HepG2 (cell line): ENCODE results near the gene OVCA2. TPM values are rescaled to one million over a fixed set of nuclear protein-coding genes. Genes with fewer than 3 reads are reported as not detected.

Experiments
- ATAC-seq: fragments of 200-7000 bp; cut with Tn5 transposase; 3 replicates; pipeline ENCODE4 v1.9.1; 2020; ENCODE audit warnings: mild to moderate bottlenecking, moderate library complexity
- BruUV-seq: library from RNA; stranded (reverse); fragments of 400-500 nt; replicated peaks from 2 replicates; lab custom pipeline; 2021; lab: Mats Ljungman, UMichigan
- CTCF ChIA-PET: fragments of 300-600 bp; formaldehyde crosslinking; extraction: SDS; loops from one replicate; lab custom pipeline; 2021; ENCODE audit warnings: low total read pairs, inconsistent platforms, low intra/inter-chr PET ratio; lab: Yijun Ruan, JAX
- POLR2A ChIA-PET: fragments of 350-600 bp; sonication (Branson Sonifier 250); formaldehyde crosslinking; loops from one replicate; lab custom pipeline; 2020; ENCODE audit warnings: antibody characterized with exemption, inconsistent platforms; lab: Yijun Ruan, JAX
- DNase-seq: peaks from one replicate; pipeline ENCODE4 v3.0.0-alpha.2; 2015; ENCODE audit warnings: low spot score
- FAIRE-seq: peaks from 3 replicates; lab custom pipeline; 2011; peaks lifted over from hg19 to GRCh38; lab: Jason Lieb, UNC
- H2AFZ ChIP-seq: one replicate; pipeline ENCODE4 v1.6.1; 2011; ENCODE audit warnings: low read length, inconsistent platforms
- H3K27ac ChIP-seq: fragments of 300-600 bp; 3 replicates; pipeline ENCODE4 v1.8.0; 2011; ENCODE audit warnings: mixed run types, mild to moderate bottlenecking, mixed read lengths, low read length, inconsistent platforms; ENCODE audit not compliant: insufficient read depth; ENCODE audit errors: extremely low read length
- H3K27me3 ChIP-seq, 2 experiments: fragments of 200-600 bp in 1 of 2; 2 replicates in 1 of 2; 3 replicates in 1 of 2; pipeline versions ENCODE4 v1.6.0 to v1.8.0; 2011; ENCODE audit warnings: low read length in 2 of 2, mild to moderate bottlenecking in 2 of 2, moderate library complexity in 2 of 2, inconsistent platforms in 1 of 2; ENCODE audit not compliant: insufficient read depth in 2 of 2, control insufficient read depth in 1 of 2
- H3K36me3 ChIP-seq, 2 experiments: fragments of 200-600 bp in 1 of 2; replicated peaks in 1 of 2; 2 replicates in 1 of 2; 3 replicates in 1 of 2; pipeline versions ENCODE4 v1.5.1 to v1.8.0; 2011; ENCODE audit warnings: low read length in 2 of 2, inconsistent platforms in 1 of 2; ENCODE audit not compliant: insufficient read depth in 2 of 2, control insufficient read depth in 1 of 2
- H3K4me1 ChIP-seq: 2 replicates; pipeline ENCODE4 v1.5.1; 2012; ENCODE audit warnings: low read length, inconsistent platforms; ENCODE audit not compliant: insufficient read depth
- H3K4me2 ChIP-seq: 2 replicates; pipeline ENCODE4 v1.6.0; 2011; ENCODE audit warnings: low read depth, low read length, inconsistent platforms
- H3K4me3 ChIP-seq, 3 experiments: fragments of 200-600 bp in 1 of 3; sonication (generic), shearing (Covaris generic) in 1 of 3; replicated peaks in 1 of 3; 2 replicates each; pipeline ENCODE4 v1.5.1; 2011 to 2016; ENCODE audit warnings: low read length in 3 of 3, inconsistent platforms in 2 of 3, low read depth in 2 of 3, mild to moderate bottlenecking in 2 of 3, control low read depth in 1 of 3, mixed read lengths in 1 of 3; ENCODE audit not compliant: insufficient read depth in 1 of 3
- H3K79me2 ChIP-seq: one replicate; pipeline ENCODE4 v1.6.1; 2011; ENCODE audit warnings: low read length, inconsistent platforms; ENCODE audit not compliant: insufficient read depth
- H3K9ac ChIP-seq: 2 replicates; pipeline ENCODE4 v1.6.0; 2011; ENCODE audit warnings: mild to moderate bottlenecking, low read depth, low read length, inconsistent platforms; ENCODE audit not compliant: insufficient read depth
- H3K9me3 ChIP-seq: 2 replicates; pipeline ENCODE4 v1.5.1; 2012; ENCODE audit warnings: mild to moderate bottlenecking, low read length
- H4K20me1 ChIP-seq: 2 replicates; pipeline ENCODE4 v1.6.0; 2011; ENCODE audit warnings: inconsistent platforms, mild to moderate bottlenecking, low read length, moderate library complexity; ENCODE audit not compliant: insufficient read depth
- ARNT ChIP-seq: fragments of 450-650 bp; IDR thresholded peaks from 2 replicates; pipeline ENCODE4 v1.6.1; 2017
- ARNTL ChIP-seq: sonication (generic); formaldehyde crosslinking; IDR thresholded peaks from 2 replicates; pipeline ENCODE4 v1.4.0; 2020; ENCODE audit warnings: mild to moderate bottlenecking, missing genetic modification reagents
- FOXC1 ChIP-seq: sonication (generic); formaldehyde crosslinking; IDR thresholded peaks from 2 replicates; pipeline ENCODE4 v1.8.0; 2022; ENCODE audit warnings: mild to moderate bottlenecking, missing genetic modification reagents, borderline replicate concordance
- FOXJ3 ChIP-seq: sonication (generic); formaldehyde crosslinking; IDR thresholded peaks from 2 replicates; pipeline ENCODE4 v1.4.0; 2020; ENCODE audit warnings: missing genetic modification reagents, mild to moderate bottlenecking, borderline replicate concordance
- GZF1 ChIP-seq: sonication (generic); formaldehyde crosslinking; IDR thresholded peaks from 2 replicates; pipeline ENCODE4 v1.5.1; 2020; ENCODE audit warnings: mild to moderate bottlenecking, missing genetic modification reagents
- REST ChIP-seq, 2 experiments: IDR thresholded peaks; 2 replicates each; pipeline ENCODE4 v1.6.1; 2011 to 2012; ENCODE audit warnings: low read length in 2 of 2, borderline replicate concordance in 1 of 2, low read depth in 1 of 2, mild to moderate bottlenecking in 1 of 2, moderate library complexity in 1 of 2
- YEATS2 ChIP-seq: sonication (generic); formaldehyde crosslinking; IDR thresholded peaks from 2 replicates; pipeline ENCODE4 v1.4.0; 2020; ENCODE audit warnings: missing genetic modification reagents, borderline replicate concordance
- ZFP82 ChIP-seq: sonication (generic); formaldehyde crosslinking; IDR thresholded peaks from 2 replicates; pipeline ENCODE4 v1.5.1; 2020; ENCODE audit warnings: mild to moderate bottlenecking, missing genetic modification reagents, borderline replicate concordance
- ZNF235 ChIP-seq: sonication (generic); formaldehyde crosslinking; IDR thresholded peaks from 2 replicates; pipeline ENCODE4 v1.8.1; 2023; ENCODE audit warnings: mild to moderate bottlenecking, missing genetic modification reagents, borderline replicate concordance
- ZNF251 ChIP-seq: sonication (generic); formaldehyde crosslinking; IDR thresholded peaks from 2 replicates; pipeline ENCODE4 v1.9.0; 2021; ENCODE audit warnings: mild to moderate bottlenecking, missing genetic modification reagents
- WGBS: methylation state at CpG from one replicate; pipeline ENCODE4 v1.1.6; 2017; ENCODE audit warnings: low lambda C conversion rate; 5-methylcytosine and 5-hydroxymethylcytosine counted together
- in situ Hi-C: cut with HindIII; loops from 2 replicates; pipeline ENCODE4 v1.10.0; 2017; ENCODE audit warnings: low pct_unique_long_range_greater_than_20kb; ENCODE audit not compliant: extremely low pct_ligation_motif_present
- intact Hi-C: fragments of 100-400 bp; cut with micrococcal nuclease; formaldehyde crosslinking; loops from one replicate; pipeline ENCODE4 v1.10.0; 2022; ENCODE audit not compliant: unreplicated experiment
- polyA plus RNA-seq, 8 experiments: library from polyadenylated mRNA; depleted of rRNA in 3 of 8; stranded (reverse) in 7 of 8; unstranded in 1 of 8; fragments of >200 nt; fragmentation: Illumina TruSeq in 4 of 8; extraction: Trizol in 4 of 8; gene quantifications; 2 replicates each; pipeline versions ENCODE4 v1.2.1 to v1.2.3, GENCODE V29; 2011 to 2016; ENCODE audit warnings: low read depth in 4 of 8, missing spikeins in 1 of 8, mixed read lengths in 1 of 8; ENCODE audit not compliant: insufficient read depth in 1 of 8
- total RNA-seq, 5 experiments: library from RNA; depleted of rRNA; stranded (reverse); fragments of >200 nt; fragmentation: Illumina TruSeq; extraction: Trizol; gene quantifications; 2 replicates each; pipeline ENCODE4 v1.2.3, GENCODE V29; 2016; ENCODE audit warnings: low read depth in 1 of 5
- TF ChIP-seq, protein P1 (sequence below): sonication (generic); formaldehyde crosslinking; IDR thresholded peaks from 2 replicates; pipeline ENCODE4 v1.4.0; 2020; ENCODE audit warnings: missing genetic modification reagents
- TF ChIP-seq, protein P2 (sequence below): sonication (generic); formaldehyde crosslinking; IDR thresholded peaks from 2 replicates; pipeline ENCODE4 v1.9.0; 2021; ENCODE audit warnings: missing genetic modification reagents, borderline replicate concordance

OVCA2 gene
- total and polyA plus RNA-seq, 2 of the 13 experiments (the other 11 are each of a cell fraction or from before 2014, with no cell fraction given): 23.7 to 28.2 TPM

GRCh38 chr17:2053380-2054261 lies 11.8 kb downstream of the OVCA2 start (continued):
- no peak for TF ChIP-seq FOXJ3

DNA sequence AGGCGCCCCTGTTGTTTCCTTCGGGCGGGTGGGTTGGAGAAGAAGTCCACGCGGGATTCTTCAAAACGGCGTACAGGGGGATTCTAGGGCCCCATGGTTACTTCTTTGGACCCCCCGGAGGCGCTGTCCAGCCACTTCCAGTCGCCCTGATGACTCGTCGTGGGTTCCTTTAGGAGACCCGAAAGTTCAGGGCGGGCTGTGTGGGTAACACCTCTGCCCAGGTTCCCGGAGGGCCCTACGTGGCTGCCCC lies 12.4 kb downstream of the OVCA2 start:
- H3K4me3 ChIP-seq: peak overlapping the region; percentile 64 to 76 (median 65)

More for the DNA sequence above, 12.4 kb downstream of the OVCA2 start:
- Histone ChIP-seq H3K36me3 (no peaks in the 10 kb centered on the region), H3K27me3 (peaks cover 4 to 25% of the 10 kb centered on the region in 2 experiments; a peak in 4 of 5 replicates), H3K9ac (no peak overlapping the region), H3K4me1 (peaks cover 29% of the 10 kb centered on the region), H3K9me3 (no peaks in the 10 kb centered on the region), H3K27ac (no peak overlapping the region), H3K4me2 (peak overlapping the region; percentile 80), H4K20me1 (peaks cover 20% of the 10 kb centered on the region; the same call in 1 of the 2 replicates), H2AFZ (no peak overlapping the region), H3K79me2 (no peaks in the 10 kb centered on the region)
- CTCF ChIA-PET: interaction anchor here (1.1 to 3.8 kb wide), 2 partner anchors 189 to 191 kb away, joined by 3 to 37 read pairs; no protein-coding TSS in a partner anchor
- no TSS peak for BruUV-seq
- intact Hi-C loops (loop anchor here (1.0 kb wide), 1 partner anchor 190 kb away; no protein-coding TSS in a partner anchor), in situ Hi-C loops (no loop called here)
- POLR2A ChIA-PET: interaction anchor here (1.5 kb wide), 1 partner anchor 191 kb away, joined by 7 read pairs; no protein-coding TSS in a partner anchor
- DNase-seq (no peak), FAIRE-seq (no peak), ATAC-seq (no peak)
- TF ChIP-seq REST (IDR thresholded peaks at IDR 0.05; ENCODE audit: borderline replicate concordance in 1 of 2, low read depth in 1 of 2, low read length in 2 of 2) (peak in 1 of 2 experiments; percentile 62; a peak in 3 of 4 replicates), GZF1 (CRISPR knock-in tag) (0 out of 2 replicates have a peak, but pooled peaks have one; percentile 52), FOXC1 (CRISPR knock-in tag) (no peak), ARNT (no peak), ZNF251 (CRISPR knock-in tag) (no peak), ARNTL (CRISPR knock-in tag) (no peak), ZFP82 (CRISPR knock-in tag) (peak; percentile 8; the same call in 1 of the 2 replicates), YEATS2 (CRISPR knock-in tag) (no peak), ZNF235 (no peak)
- TF ChIP-seq, protein P1, sequence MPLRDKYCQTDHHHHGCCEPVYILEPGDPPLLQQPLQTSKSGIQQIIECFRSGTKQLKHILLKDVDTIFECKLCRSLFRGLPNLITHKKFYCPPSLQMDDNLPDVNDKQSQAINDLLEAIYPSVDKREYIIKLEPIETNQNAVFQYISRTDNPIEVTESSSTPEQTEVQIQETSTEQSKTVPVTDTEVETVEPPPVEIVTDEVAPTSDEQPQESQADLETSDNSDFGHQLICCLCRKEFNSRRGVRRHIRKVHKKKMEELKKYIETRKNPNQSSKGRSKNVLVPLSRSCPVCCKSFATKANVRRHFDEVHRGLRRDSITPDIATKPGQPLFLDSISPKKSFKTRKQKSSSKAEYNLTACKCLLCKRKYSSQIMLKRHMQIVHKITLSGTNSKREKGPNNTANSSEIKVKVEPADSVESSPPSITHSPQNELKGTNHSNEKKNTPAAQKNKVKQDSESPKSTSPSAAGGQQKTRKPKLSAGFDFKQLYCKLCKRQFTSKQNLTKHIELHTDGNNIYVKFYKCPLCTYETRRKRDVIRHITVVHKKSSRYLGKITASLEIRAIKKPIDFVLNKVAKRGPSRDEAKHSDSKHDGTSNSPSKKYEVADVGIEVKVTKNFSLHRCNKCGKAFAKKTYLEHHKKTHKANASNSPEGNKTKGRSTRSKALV: peak; percentile 33; the same call in 1 of the 2 replicates
- TF ChIP-seq, protein P2, sequence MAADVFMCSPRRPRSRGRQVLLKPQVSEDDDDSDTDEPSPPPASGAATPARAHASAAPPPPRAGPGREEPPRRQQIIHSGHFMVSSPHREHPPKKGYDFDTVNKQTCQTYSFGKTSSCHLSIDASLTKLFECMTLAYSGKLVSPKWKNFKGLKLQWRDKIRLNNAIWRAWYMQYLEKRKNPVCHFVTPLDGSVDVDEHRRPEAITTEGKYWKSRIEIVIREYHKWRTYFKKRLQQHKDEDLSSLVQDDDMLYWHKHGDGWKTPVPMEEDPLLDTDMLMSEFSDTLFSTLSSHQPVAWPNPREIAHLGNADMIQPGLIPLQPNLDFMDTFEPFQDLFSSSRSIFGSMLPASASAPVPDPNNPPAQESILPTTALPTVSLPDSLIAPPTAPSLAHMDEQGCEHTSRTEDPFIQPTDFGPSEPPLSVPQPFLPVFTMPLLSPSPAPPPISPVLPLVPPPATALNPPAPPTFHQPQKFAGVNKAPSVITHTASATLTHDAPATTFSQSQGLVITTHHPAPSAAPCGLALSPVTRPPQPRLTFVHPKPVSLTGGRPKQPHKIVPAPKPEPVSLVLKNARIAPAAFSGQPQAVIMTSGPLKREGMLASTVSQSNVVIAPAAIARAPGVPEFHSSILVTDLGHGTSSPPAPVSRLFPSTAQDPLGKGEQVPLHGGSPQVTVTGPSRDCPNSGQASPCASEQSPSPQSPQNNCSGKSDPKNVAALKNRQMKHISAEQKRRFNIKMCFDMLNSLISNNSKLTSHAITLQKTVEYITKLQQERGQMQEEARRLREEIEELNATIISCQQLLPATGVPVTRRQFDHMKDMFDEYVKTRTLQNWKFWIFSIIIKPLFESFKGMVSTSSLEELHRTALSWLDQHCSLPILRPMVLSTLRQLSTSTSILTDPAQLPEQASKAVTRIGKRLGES (CRISPR knock-in tag): no peak
- WGBS: 5% methylated on average over 4 of the region's 16 CpGs
